ENCODE results near the gene MGRN1.

The MGRN1 gene

DNA sequence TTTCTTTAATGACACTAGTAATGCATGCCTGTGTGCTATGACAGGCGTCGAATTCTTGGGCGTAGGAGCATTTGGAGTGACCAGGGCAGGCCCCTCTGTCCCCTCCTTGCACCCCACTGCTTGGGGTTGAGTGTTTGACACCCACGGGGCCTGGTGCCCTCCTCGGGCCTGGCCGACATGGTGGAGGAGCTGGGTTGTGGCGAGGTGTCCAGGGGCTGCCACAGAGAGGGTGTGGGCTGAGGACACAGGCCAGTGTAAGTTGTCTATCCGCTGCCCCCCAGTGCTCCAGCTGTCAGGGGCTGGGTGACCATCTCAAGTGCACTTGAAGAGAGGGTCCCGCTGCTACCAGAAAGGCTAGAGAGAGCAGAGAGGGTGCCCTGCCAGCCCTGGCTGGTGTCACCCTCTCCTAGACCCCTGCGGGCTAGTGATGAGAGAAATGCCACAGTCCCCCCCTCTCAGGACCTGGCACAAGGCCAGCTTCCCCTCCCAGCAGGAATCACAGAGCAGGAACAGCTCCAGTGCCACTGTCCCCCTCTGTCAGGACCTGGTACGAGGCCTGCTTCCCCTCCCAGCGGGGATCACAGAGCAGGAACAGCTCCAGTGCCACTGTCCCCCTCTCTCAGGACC, 30.5 kb downstream of the MGRN1 start:
- no peak for DNase-seq

DNA sequence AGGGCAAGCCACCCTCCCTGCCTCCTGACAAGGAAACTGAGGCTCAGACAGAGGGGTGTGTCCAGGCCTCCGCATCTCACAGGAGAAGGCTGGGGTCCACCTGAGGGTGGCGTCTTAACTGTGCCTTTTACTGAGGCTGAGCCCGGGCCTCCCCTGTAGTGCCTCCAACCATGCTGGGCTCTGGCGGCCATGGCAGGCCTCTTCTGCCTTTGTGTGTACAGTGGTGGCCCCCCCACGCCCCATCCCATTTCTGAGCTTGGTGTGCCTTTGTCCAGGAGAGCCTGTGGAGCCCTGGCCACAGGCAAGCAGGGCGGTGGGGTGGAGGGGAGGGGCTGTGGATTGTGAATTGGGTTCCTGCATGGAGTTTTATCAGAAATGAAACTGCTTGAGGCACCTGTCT, 31.2 kb downstream of the MGRN1 start:
- no peak for DNase-seq

DNA sequence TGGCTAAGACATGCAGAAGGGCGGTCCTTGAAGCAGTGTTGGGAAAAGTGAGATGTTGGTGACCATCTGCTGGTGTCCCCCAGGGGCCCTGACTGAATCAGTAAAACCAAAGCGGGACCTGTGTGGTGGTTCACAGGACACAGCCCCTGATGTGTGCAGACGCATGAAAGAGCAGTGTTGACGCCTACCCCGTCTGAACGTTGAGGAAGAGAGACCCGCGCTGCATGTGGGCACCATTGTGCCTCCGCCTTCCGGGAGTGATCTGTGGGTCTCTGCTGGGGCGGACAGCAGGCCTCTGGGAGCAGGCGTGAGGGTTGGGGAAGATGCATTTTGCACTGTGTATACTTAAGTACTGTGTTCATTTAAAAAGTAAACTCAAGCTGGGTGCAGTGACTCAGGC, 31.6 kb downstream of the MGRN1 start:
- DNase-seq, result no peak

DNA sequence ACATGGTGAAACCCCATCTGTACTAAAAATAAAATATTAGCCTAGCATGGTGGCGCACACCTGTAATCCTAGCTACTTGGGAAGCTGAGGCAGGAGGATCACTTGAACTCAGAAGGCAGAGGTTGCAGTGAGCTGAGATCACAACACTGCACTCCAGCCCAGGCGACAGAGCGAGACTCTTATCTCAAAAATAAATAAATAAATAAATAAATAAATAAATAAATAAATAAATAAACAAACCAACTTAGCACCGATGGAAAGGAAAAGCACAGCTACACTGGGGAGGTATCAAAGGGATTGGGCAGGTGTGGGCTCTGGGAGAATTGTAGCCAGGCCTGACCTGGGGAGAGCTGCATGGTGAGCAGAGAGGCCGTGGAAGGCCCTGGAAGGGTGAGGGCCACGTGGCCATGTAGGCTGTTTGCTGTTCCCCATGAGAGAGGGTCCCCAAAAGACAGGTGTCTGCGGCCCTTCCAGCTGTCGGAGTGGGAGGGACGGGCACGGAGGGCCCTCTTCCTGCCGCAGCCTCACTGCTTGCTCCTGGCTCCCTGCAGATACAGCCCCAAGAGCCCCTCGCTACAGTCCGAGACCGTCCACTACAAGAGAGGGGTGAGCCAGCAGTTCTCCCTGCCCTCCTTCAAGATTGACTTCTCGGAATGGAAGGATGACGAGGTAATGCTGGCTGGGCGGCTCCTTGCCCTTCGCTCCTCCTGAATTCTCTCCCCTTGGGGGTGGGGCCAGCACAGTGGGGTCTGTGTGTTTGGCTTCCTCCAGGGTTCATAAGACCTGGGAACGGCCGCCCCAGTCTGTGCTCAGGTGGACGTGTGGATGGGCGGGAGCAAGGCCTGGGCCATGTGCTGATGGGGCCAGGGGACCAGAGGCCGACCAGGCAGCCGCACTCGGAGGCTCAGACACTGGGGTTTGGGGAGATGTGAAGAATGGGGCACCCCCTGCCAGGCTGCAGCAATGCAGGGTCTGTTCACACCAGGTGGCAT, 32.4 kb downstream of the MGRN1 start:
- no peak for DNase-seq

DNA sequence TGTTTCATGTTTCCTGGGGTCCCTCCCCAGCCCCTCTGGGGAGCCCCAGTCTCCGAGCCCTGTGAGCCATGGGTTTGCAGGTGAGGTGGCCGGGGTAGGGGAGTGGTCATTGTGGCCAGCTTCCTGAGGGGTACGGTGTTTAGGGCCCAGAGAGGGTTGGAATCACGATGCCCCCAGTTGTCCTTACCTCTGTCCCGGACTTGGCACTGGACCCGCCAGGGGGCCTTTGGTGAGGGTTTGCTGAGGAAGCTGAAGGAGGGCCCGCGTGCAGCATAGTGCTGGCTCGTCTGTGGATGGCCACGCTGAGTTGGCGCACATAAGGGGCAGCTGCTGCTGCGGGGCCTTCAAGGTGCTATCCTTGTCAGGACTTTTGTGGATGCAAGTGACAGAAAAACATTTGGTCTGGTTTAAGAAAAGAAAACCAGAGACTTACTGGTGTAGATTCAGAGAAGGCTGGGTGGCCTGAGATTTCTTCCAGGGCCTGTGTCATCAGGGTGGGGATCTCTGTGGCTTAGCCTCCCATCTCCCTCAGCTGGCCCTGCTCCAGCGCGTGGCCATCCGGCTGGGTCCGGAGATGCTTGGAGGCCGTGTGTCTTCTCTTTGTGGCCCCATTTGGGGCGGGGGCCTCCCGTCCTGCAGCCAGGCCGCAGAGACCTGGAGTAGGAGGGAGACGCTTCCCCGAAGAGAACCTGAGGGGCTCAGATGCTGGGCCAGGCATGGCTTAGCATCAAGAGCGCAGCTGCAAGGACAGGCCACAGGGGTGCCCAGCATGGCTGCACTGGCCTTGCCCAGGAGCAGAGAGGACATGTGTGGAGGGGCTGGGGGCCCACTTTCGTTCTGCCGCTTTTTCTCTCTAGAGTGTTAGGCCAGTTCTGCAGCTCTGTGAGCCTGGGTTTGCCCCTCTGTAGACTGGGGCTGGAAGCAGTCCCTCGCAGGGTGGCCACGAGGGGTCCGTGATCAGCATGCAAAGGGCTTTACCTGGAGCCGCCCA, 35.0 kb downstream of the MGRN1 start:
- no peak for DNase-seq

DNA sequence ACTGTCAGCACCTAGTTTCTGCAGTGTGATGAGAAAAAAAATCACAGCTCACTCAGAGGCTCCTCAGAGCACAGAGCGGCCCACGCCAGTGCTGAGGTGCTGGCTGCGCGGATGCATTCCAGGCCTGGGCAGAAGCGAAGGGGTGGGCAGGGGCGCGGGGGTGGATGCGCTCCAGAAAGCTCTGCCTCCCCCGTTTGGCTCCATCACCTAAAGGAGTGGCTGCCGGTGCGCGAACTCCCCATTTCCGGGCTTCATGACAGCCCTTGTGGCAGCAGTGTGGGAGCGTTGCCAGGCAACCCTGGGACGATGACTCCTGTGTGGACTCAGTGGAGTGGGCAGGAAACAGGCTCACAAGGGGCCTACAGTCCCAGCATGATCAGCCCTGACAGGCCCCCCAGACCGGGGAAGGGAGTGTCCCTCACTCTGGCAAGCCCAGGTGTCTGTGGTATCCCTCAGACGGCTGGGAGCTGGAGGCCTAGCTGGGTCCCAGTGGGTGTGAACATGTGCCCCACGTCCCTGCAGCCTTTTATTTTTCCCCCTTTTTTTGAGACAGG, 35.9 kb downstream of the MGRN1 start:
- peak; percentile 19 for DNase-seq

DNA sequence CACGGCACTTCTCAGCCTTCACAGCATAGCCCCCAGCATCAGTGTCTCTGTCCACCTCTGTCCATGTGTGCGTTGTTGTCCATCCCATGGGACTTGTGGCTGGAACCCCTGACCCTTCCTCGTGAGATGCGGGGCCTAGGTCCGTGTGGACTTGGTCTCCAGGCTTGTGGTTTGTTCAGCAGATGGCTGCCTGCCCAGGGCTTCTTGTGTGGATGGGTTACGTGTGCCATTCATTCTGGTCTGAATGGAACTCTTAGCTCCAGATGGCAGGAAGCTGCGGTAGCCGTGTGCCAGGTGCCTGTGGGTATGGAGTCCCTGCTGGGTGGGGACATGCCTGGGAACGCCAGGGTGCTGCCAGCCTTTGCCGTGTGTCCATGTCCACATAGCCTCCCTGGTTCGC, 37.0 kb downstream of the MGRN1 start:
- no peak for DNase-seq

DNA sequence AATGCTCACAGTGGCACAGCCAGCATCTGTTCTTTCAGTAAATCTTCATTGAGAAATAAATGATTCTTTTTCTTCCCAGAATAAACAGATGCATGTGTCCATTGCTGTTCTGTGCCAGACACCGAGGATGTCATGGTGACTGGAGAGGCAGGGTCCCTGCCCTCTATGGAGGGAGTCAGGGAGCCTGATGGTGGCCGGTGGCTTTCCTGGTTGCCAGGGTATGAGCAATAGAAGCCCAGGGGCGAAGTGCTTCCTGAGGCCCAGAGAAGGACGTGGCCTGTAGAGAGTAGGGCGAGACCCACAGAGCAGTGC, 38.8 kb downstream of the MGRN1 start:
- DNase-seq, result no peak

DNA sequence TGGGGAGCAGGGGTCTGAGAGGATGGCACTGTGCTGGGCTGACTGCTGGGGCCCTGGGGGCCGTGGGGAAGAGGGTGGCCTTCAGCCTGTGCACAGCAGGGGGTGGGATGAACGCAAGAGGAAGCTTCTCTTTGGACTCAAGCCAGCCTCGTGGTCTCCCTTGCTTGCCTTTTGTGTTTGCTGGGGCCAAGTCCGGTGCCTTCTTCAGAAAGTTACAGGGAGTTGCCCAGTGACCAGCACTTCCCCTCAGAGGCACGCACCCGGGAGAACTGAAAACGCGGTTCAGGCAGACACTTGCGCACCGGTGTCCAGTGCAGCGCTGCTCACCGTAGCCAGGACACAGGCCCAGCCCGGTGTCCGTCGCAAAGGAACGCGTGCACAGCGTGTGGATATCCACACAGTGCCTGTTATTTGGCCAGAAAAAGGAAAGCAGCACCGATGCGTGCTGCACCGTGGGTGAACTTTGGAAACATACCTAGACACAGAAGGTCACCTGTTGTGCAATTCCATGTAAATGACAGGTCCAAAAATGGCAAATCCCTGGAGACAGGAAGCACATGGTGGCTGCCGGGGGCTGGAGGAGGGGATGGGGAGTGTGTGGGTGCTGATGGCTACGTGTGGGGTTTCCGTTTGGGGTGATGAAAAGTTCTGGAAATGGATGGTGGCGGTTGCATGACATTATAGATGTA, 39.3 kb downstream of the MGRN1 start:
- DNase-seq, result no peak

DNA sequence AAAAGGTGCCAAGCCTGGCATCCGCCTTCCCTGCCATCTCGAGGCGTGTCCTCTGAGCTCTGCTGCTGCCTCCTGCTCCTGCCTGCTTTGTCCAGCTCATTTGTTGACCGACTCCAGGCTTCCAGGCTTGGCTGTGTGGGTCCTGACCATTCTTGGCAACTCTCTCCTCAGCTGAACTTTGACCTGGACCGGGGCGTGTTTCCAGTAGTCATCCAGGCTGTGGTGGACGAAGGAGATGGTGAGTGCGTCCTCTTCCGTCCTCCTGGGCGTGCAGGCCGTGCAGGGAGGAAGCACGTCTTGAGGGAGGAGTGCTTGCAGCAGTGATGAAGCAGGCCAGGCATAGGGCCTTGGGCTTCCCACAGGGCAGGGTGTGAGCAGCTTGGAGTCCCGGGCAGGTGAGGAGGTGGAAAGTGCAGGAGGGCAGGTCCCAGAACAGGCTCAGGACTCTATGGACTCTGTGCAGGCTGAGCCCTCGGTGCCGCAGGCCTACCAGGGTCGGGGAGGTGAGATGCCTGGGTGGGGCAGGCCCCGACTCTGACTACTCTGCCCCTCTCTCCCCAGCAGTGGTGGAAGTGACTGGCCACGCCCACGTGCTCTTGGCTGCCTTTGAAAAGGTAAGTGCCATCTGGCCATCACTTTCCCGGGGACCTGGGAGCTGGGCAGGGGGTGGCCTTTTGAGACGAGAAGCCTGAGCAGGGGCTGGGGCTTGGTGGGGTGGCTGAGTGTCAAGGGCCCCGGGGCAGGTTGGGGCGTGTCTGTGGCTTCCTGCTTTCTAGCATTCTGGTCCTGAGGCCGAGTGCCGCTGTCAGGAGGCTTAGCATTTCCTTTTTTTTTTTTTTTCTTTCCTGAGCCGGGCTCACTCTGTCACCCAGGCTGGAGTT, 40.2 kb downstream of the MGRN1 start:
- peak; percentile 63 for DNase-seq

DNA sequence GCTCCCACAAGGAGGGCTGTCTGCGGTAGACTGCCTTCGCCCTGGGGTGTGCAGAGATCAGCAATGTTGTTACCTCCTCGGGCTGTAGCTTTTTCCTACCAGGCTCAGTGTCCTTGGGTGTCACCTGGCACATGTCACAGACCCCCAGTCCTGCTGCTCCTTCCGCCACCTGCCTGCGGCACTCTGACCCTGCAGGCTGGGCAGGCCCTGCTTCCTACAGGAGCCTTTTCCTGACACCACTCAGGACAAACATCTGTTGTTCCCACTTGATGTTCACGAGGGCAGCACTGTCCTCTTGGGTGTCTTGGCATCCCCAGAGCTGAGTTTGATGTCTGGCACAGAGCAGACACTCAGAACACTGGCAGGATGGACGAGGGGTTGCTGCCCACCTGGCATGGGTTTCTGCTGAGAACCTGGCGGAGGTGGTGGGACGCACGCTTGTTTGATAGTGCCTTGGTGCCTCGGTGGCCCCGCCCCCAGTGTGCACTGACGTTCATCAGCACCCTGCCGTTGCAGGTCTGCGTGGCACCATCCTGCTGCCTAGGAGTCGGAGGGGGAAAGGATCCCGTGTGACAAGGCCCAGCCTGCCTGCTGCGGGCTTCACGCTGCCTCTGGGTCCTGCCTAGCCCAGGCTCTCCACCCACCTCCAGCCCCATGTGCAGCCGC, 42.0 kb downstream of the MGRN1 start:
- DNase-seq, result no peak

DNA sequence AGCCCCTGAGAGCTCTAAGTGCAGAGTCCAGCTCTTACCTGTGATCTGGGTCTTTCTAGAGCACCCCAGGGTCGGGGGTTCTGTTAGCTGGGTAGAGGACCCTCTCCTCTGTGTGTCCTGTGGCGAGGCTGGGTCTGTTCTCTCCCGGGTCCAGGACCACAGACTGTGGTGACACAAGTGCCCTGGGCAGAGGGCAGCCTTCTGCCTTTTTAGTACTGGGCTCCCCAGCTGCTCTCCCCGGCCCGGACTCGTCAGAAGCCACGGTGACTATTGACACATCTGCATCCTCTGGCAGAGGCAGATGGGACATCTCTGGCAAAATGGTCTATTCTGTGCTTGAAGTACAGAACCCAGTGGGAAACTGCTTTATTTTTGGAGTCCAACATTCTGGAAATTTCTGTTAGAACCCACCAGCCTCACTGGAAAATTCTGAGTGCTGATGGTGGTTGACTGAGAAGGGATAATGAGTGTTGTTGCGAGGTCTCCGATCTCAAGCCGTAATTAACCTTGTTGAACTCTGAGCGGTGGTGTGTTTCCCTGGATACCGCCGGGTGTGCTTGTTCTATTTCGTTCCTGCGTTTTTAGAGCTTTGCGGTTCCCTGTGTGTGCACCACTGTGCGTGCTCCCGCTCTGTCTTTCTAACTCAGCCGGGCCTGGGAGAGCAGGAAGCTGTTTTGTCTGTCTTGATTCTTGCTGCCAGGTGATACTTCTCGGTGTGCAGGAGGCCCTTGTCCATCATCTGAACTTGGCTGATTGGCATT, 42.8 kb downstream of the MGRN1 start:
- DNase-seq, result no peak

DNA sequence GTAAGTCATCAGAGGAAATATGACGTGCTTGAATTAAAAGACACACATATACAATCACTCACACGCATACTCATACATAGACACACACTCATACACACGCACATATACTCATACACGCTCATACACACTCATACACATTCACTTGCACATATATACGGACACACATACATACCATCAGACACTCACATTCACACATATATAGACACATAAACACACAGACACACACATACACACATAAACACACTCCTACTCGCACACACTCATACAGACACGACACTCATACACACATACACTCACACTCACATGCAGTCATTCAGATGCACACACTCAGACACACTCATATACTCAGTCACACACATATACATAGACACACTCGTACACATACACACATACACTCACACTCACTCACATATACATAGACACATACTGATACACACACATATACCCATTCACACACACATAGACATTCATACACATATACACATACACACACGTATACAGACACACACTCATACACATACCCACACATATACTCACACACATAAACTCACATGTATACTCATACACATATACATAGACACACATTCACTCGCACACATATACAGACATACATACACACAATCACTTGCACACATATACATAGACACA, 43.8 kb downstream of the MGRN1 start:
- no peak for DNase-seq

DNA sequence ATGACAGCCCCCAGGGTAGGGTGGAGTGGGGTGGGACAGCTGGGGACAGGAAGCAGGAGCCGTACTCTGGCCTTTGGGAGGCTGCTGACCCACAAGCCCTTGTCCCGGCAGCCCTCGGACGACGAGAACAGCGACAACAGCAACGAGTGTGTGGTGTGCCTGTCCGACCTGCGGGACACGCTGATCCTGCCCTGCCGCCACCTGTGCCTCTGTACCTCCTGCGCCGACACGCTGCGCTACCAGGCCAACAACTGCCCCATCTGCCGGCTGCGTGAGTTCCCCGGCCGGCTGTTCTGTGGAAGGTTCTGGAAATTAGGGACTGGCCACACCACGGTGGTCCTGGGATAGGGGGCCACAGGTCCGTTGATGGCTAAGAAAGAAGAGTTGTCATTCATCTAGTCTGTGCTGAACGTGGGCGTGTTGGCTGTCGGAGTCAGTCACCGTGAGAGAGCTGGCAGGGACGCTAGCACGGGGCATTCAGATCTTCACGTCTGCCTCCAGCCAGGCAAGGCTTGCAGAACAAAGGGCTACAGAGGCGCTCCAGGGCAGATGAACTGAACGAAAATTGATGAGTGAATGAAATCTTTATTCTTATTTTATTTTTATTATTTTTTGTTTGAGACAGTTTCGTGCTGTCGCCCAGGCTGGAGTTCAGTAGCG, 48.9 kb downstream of the MGRN1 start:
- DNase-seq, result no peak

DNA sequence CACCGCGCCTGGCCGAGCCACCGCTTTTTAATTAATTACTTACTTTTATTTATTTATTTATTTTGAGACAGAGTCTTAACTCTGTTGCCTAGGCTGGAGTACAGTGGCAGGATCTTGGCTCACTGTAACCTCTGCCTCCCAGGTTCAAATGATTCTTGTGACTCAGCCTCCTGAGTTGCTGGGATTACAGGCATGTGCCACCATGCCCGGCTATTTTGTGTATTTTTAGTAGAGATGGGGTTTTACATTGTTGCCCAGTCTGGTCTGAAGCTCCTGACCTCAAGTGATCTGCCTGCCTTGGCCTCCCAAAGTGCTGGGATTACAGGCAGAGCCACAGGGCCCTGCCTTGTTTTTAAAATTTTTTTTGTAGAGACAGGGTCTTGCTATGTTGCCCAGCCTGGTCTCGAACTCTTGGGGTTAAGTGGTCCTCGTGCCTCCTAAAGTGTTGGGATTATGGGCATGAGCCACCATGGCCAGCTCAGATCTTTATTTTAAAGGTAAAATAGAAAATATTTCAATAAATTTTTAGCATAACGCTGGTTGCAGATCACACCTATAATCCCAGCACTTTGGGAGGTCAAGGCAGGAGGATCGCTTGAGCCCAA, 50.4 kb downstream of the MGRN1 start:
- DNase-seq, result no peak

DNA sequence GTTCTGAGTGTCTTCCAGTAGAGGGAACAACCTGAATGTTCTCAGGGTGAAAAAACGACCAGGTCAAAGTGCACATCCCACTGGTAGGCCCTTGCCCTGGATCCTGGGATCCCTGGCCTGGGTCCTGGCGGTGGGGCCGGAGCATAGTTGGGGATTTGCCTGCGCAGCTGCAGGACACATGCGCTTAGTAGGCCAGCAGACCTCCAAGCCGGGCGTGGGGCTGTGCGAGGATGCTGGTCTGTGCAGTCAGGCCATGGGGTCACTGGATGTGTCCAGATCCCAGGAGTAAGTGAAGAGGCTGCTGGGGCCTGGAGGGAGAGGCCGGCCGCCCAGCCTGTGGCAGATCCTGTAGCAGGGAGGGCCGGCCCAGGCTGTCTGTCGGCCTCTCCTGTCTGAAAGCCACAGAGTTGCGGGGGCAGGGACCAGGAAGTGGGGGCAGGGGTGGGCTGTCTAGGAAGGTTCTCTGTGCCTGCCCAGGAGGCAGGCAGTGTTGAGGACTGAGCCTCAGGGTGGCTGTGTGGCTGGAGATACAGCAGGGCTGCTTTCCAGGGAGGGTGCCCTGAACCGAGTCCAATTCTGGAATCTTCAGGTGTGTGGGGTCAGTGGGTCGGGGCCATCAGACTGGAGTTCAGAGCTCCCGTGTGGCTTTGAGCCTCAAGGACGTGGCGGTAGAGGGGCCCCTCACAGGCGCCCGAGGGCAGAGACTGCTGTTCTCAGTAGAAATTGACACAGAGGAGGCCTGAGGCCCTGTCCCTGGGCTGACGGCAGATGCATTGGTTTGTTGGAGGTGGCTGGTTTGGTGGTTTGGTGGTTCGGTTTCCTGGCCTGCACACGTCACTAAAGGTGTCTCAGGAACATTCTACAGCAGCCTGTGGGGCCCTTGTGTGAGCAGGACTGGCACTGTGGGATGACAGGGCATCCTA, 51.5 kb downstream of the MGRN1 start:
- peak; percentile 60 for DNase-seq

DNA sequence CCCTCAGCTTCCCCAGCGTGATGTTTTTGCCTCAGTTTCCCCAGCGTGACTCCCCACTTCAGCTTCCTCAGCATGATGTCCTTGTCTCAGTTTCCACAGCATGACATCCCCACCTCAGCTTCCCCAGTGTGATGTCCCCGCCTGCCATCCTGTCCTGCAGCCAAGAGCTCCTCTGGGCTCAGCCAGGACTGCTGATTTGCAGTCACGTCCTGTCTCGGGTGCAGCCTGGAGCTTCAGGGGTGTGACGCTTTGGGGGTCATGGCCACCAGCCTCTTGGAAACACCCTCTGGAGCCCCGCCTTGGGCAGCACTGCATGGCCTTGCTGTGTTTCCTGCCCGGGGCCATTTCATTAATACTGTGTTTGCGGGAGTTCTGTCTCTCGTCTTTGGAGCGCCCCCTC, 52.2 kb downstream of the MGRN1 start:
- no peak for DNase-seq

All from activated effector memory CD4-positive, alpha-beta T cell treated with Interleukin-2 at 50 U/mL for 16 hours (primary cell).